ENCODE data around the gene KHDRBS2.

KHDRBS2 gene

GRCh38 chr6:62174548-62174947 lies 111.5 kb downstream of the KHDRBS2 start:
- no peak for ATAC-seq

- no peak for ATAC-seq
Measured at GRCh38 chr6:62167736-62168135, 118.3 kb downstream of the KHDRBS2 start.

DNA sequence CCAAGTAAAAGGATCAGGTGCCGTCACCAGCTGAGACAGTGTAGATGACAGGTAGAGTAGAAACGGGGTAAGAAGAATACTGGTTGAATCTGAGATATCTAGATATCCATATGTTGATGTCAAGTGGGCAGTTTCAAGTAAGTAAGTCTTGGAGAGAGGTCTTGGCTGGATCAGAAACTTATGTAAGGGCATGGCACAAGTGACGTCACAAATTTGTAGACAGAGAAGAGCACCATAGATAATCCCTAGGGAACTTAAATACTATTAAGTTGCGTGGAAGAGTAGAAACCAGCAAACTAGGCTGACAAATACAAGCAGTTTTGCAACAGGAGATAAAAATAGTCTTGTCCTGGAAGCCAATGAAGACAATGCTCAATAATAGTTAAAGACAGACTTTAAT lies 123.2 kb downstream of the KHDRBS2 start:
- ATAC-seq = no peak

GRCh38 chr6:62152796-62153195 lies 133.2 kb downstream of the KHDRBS2 start:
- ATAC-seq = no peak

DNA sequence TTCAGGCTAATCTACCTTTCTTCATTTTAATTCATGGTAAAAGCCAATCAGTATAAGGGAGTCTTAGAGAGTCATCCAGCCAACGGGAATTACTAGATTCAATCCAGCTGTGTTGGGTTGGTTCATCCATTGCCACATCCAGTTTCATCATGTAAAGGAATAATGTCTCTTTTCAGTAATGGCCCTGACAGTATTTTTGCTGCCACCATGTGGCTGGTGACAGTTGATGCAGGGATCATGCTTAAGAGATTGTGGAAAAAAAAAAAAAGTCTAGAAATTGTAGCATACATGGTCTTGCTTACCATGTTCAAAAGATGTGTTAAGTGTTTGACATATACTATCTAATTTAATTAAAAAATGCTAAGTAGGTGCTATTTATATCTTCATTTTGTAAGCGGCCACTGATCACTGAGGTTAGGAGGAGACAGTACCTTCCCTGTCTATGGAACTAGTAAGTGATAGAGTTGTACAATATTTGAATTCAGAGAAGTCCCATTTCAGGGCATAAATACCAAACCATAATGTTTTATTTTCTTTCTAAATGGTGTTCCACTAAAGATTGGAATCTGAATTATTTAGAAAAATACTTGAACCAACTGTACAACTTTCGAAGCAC lies 135.9 kb downstream of the KHDRBS2 start:
- ATAC-seq = no peak

DNA sequence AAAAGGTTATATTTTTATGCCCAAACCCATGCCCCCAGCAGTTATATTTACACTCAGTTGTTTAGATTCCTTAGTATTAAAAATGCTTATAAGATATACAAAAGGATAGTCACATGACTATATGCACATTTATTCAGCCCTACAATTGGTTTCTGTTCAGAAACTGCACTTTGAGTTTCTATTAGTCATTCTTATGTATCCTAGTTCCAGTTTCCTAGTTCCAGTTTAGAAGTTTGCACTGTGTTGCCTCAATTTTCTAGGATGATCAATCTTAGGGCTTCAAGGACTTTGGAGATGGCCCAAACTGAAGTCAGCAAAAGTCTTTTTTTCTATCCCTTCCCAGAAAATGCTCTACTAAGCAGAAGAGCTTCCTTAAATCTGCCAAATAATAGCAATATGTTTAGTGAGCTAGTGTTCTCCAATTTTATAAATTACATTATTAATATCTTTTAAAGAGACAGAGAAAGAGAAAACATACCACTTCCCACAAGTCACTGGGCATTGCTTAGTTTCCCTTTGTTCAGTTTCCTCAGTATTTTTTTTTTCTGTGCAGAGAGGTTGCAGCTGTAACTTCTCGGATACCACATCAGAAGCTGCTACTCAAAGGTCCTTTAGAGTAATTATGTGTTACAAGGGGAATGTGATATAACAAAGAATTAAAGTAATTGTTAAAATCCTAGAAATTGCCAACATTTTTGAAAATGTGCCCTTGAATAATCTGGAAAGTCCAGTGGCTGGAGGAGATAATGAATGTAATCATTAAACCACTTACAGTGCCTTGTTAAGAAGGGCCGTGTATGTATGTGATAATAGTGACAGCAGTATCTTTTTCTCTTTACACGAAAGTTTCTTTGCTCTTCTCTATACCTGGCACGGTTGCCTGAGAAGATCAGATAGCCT lies 138.8 kb downstream of the KHDRBS2 start:
- ATAC-seq = no peak

DNA sequence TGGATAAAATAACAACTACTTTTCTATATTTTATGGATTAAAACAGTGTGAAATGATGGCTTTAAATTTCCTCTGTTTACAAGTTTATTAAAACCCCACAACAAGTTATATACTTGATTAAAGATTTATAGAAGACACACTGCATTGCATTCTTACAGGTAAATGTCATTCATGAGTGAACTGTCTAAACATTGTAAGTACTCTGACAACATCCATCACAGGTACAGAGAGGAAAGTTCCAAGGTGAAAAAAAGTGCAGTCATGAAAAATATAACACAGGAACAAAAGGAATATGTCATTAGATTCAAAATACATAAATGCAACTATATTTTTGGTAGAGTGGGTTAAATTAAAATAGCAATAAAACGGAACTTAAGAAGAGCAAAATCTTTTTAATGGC lies 156.9 kb downstream of the KHDRBS2 start:
- no peak for ATAC-seq

GRCh38 chr6:62119401-62119800 lies 166.6 kb downstream of the KHDRBS2 start:
- no peak for ATAC-seq

DNA sequence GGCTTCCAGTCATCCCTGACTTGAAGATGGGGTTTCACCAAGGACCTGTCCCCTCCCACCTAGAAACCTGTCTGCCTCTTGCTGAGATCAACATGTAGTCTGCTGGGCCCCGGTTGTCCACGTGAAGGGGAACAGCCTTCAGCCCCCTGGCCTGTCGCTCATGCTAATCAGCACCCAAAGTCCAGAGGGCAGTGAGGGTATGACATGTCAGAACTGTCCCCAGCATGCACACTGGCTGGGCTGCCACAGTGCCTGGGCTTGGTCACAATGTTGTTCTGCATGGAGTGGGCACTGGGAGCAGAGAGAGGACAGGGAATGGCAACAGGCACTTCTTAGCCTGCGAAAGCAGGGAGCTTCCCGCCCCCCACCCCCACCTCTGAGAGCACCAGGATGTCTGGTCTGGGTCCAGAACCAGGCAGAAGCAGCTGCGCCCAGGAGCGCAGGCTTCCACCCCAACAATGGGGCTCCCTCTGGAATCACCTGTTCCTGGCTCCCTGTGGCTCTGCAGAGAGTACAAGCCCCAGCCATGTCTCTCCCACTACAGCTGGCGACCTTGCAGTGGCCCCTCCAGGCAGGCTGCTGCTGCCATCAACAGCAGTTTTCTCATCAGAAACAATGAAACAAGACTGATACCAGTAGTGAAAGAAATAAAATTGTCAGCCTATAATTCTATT lies 182.7 kb downstream of the KHDRBS2 start:
- ATAC-seq = no peak

- no peak for ATAC-seq
Measured at GRCh38 chr6:62102387-62102786, 183.6 kb downstream of the KHDRBS2 start.

GRCh38 chr6:62090442-62091229 lies 195.4 kb downstream of the KHDRBS2 start:
- no peak for ATAC-seq

DNA sequence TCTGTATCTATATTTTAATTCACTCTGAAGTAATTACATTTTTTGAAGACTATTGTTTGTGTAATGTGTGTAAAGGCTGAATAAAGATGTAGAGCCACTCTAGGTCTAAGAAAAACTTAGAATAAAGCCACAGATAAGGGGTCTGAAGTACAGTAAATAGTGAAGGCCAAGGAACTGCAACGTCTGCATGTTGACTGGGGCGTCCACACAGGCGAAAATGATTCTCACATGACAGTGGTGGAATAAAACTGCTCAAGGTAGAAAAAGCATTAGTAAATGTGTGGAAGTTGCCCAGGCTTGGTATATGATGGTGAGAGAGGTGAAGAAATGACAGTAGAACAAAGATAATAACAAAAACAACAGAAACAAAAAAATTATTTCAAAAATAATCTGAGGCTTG lies 196.2 kb downstream of the KHDRBS2 start:
- ATAC-seq = no peak

GRCh38 chr6:62086047-62086446 lies 200.0 kb downstream of the KHDRBS2 start:
- no peak for ATAC-seq

DNA sequence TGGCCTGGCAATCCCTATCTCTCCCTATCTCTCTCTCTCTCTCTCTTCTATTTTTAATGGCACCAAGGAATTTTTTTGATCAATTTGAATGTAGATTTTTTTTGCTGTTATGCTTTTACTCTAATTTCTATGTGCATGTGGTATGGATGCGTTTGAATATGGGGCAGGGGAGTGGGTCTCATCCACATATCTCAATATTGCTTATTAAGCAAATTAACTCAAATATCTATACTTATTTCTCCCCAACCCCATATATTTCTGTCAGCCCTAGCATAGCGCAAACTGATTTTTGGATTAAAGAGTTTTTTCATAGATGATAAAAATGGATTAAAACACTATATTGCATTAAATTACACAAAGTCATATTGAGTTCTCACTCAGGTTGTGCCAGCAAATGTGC lies 210.2 kb downstream of the KHDRBS2 start:
- no peak for ATAC-seq

DNA sequence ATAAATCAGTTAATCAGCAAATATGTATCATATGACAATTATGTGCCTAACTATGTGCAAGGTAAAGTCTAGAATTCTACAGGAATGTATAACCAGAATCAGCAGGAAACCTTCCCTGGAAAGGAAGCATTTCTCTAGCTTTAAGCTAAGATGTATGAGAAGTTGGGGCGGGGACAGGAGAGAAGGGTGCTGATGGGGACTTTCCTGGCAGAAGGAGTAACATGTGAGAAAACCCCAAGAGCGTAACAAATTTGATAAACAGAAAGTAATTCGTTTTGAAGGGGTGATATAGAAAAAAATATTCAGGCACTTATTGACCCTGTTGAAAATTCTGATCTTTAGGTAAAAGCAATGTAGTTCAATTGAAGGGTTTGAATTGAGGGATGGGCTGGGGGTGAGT lies 226.1 kb downstream of the KHDRBS2 start:
- ATAC-seq = no peak

DNA sequence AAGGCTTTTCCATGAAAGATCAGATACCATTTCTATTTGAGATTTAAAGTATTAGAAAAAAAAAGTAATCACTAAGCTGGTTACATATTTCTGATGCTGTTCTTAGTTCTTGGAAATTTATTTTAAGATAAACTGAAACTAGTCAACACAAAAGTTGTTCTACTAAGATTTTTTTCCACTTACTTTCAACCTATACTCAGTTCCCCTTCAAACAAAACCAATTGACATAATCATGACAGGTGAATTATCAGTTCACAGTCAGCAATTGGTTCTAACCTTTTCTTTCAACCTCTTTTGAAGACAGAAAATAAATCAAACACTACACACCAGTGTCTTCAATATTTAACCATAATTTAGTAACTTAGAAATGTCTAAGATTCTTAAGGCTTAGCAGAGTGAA lies 228.7 kb downstream of the KHDRBS2 start:
- no peak for ATAC-seq

DNA sequence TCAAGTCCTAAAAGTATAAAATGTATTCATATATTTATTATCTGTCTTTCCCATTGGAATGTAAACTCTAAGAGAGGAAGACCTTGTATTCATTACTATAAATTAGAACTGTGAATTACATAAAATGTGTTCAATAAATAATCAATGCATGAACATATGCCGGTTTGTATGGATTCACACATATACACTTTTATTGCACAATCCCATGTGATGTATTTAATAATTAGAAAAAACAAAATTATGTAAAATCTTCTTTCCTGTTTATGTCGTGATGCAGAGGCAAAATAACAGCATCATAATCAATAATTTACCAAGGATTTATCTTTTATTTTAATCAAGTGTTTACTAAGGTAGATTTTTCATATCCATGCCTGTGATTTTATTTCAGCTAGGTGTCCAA lies 240.5 kb downstream of the KHDRBS2 start:
- no peak for ATAC-seq

GRCh38 chr6:62043084-62043483 lies 242.9 kb downstream of the KHDRBS2 start:
- ATAC-seq = no peak

- ATAC-seq = no peak
Measured at GRCh38 chr6:62042429-62042828, 243.6 kb downstream of the KHDRBS2 start.

GRCh38 chr6:62039605-62040004 lies 246.4 kb downstream of the KHDRBS2 start:
- ATAC-seq = no peak

- ATAC-seq = no peak
Measured at GRCh38 chr6:62037445-62037844, 248.6 kb downstream of the KHDRBS2 start.

GRCh38 chr6:62035952-62036351 lies 250.1 kb downstream of the KHDRBS2 start:
- ATAC-seq = no peak

DNA sequence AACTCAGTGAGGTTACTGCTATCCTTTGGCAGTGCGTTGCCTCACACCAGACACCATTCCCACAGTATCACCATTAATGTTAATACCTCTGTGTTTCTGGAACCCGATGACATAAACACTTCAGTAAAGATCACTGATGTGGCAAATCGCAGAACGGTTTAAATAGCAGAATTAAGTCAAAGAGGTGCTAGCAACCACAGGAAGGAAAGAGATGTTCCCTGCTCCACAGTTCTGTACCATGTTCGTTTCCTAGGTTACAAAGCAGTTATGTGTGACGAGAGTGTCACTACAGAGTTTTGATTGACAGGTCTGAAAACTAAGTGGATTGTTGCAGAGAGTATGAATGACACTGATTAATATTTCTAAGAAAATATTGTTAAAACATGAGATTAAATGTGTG lies 272.3 kb downstream of the KHDRBS2 start:
- no peak for ATAC-seq

Data from activated CD4-positive, CD25-positive, alpha-beta regulatory T cell treated with anti-CD3 and anti-CD28 coated beads, Interleukin-2, amount 50 U/mL, for 24 hours (primary cell).